Heart left ventricle (tissue), 16 donors: ENCODE results near the gene CXCL17. TPM values are rescaled to one million over a fixed set of nuclear protein-coding genes. Genes with fewer than 3 reads are reported as not detected.

ENCODE experiments used
- ATAC-seq, 4 donors: fragments of 200-7000 bp; cut with Tn5 transposase; one replicate each; pipeline ENCODE4 v1.9.1; 2020 to 2022; ENCODE audit warnings: moderate library complexity in 4 of 4, mild to moderate bottlenecking in 3 of 4, moderate number of reproducible peaks in 1 of 4
- DNase-seq, 5 donors: peaks; one replicate each; pipeline ENCODE4 v3.0.0-alpha.2; 2020
- H3K27ac ChIP-seq, 12 donors: fragments of 200-600 bp; sonication (generic) in 4 of 12; one replicate each; pipeline versions ENCODE4 v1.5.0 to v1.8.0; 2016 to 2022; ENCODE audit warnings: mild to moderate bottlenecking in 2 of 12
- H3K27me3 ChIP-seq, 9 donors: fragments of 200-600 bp; sonication (generic) in 2 of 9; one replicate each; pipeline versions ENCODE4 v1.5.1 to v1.8.0; 2016 to 2022; ENCODE audit warnings: mild to moderate bottlenecking in 3 of 9
- H3K36me3 ChIP-seq, 9 donors: fragments of 200-600 bp; sonication (generic) in 2 of 9; one replicate each; pipeline versions ENCODE4 v1.5.0 to v1.8.0; 2018 to 2022; ENCODE audit warnings: mild to moderate bottlenecking in 2 of 9
- H3K4me1 ChIP-seq, 12 donors: fragments of 200-600 bp; sonication (generic) in 4 of 12; one replicate each; pipeline versions ENCODE4 v1.5.0 to v1.8.0; 2016 to 2022; ENCODE audit warnings: mild to moderate bottlenecking in 3 of 12
- H3K4me3 ChIP-seq, 12 donors: fragments of 200-600 bp; sonication (generic) in 4 of 12; one replicate each; pipeline versions ENCODE4 v1.5.0 to v1.8.0; 2017 to 2022; ENCODE audit warnings: mild to moderate bottlenecking in 9 of 12, moderate library complexity in 4 of 12
- H3K9me3 ChIP-seq, 12 donors: fragments of 200-600 bp; sonication (generic) in 4 of 12; one replicate each; pipeline versions ENCODE4 v1.5.0 to v1.8.0; 2016 to 2022; ENCODE audit warnings: mild to moderate bottlenecking in 1 of 12
- POLR2A ChIP-seq, 2 donors: fragments of 450-650 bp; IDR thresholded peaks; one replicate each; pipeline ENCODE4 v1.6.1; 2017; ENCODE audit warnings: antibody characterized with exemption in 2 of 2, mild to moderate bottlenecking in 2 of 2, moderate library complexity in 2 of 2
- WGBS, 4 donors: extraction: QIAGEN DNeasy Blood & Tissue Kit in 2 of 4; methylation state at CpG; one replicate each; pipeline versions ENCODE4 v1.1.5 to v1.1.7; 2013 to 2018; 5-methylcytosine and 5-hydroxymethylcytosine counted together
- intact Hi-C, 10 donors: fragments of 100-400 bp; cut with DNase I; formaldehyde crosslinking; loops; one replicate each; pipeline versions ENCODE4 v1.11.1 to v1.14.2; 2022
- polyA plus RNA-seq, 2 donors: library from polyadenylated mRNA; stranded (reverse); fragments of 200-250 nt; gene quantifications; one replicate each; pipeline ENCODE4 v1.2.3, GENCODE V29; 2013
- total RNA-seq, 9 donors: library from RNA; depleted of rRNA in 2 of 9; stranded (reverse); fragments of >200 nt in 2 of 9; fragmentation: NEBNext Ultra II Directional in 3 of 9; extraction: Animal tissue kit (Norgen Biotek cat#: 25700) in 3 of 9; gene quantifications; one replicate each; pipeline versions ENCODE4 v1.1.0 to v1.2.4, GENCODE V29; 2016 to 2023
- TF ChIP-seq, protein P1 (sequence below), 12 donors: fragments of 200-600 bp; sonication (generic) in 4 of 12; IDR thresholded peaks; one replicate each; pipeline versions ENCODE4 v1.5.0 to v1.8.0; 2018 to 2022; ENCODE audit warnings: antibody characterized with exemption in 12 of 12, mild to moderate bottlenecking in 5 of 12
- donor health status: ischemic (EF 13 %, LVEDD 7.1; RV severe dilation, severe dysfunction).
- donor health status: healthy with polysubstance abuse.
- donor health status: DM: no; HTN: yes; CAD: no.
- donor health status: DM: no; HTN: no; CAD: no.
- donor health status: ischemic (EF 25% LVEDD 6.9; RV normal size, moderate dysfunction).
- donor health status: ischemic (EF 25% LVEDD 5.7; RV mildly dilated, moderate dysfunction).
- donor health status: healthy.
- donor health status: DM: yes; HTN: yes; CAD: no.
- donor health status: ischemic (EF 35%, LVEDD 5.7; RV mildly dilated, moderate dysfunction).
- donor health status: nonischemic (EF 11% LVEDD 7.7; RV severe dilation, severe dysfunction).
- donor health status: DM: yes; HTN: yes; CAD: no.
- donor health status: PGD.
- donor health status: ischemic (EF 29% LVEDD 5.4; RV normal size, mild dysfunction).
- donor health status: nonischemic (EF 23%, LVEDD 6.1; RV moderate dilation, normal function).

CXCL17 gene
- total and polyA plus RNA-seq, 11 donors = not detected

DNA sequence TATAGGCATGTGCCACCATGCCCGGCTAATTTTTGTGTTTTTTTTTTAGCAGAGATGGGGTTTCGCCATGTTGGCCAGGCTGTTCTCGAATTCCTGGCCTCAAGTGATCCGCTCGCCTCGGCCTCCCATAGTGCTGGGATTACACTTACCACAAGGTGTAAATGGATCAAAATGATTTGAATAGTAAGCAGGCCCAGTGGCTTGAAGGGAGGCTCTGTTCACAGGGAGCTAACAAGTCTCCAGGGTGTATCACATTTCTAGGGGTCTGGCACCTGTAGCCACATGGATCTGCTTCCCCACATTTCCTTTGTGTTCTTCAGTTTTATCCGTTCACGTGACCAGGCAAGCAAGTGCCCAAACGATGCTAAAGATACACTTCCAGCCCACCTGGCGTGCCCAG lies 39.2 kb downstream of the CXCL17 start:
- TF ChIP-seq, protein P1, sequence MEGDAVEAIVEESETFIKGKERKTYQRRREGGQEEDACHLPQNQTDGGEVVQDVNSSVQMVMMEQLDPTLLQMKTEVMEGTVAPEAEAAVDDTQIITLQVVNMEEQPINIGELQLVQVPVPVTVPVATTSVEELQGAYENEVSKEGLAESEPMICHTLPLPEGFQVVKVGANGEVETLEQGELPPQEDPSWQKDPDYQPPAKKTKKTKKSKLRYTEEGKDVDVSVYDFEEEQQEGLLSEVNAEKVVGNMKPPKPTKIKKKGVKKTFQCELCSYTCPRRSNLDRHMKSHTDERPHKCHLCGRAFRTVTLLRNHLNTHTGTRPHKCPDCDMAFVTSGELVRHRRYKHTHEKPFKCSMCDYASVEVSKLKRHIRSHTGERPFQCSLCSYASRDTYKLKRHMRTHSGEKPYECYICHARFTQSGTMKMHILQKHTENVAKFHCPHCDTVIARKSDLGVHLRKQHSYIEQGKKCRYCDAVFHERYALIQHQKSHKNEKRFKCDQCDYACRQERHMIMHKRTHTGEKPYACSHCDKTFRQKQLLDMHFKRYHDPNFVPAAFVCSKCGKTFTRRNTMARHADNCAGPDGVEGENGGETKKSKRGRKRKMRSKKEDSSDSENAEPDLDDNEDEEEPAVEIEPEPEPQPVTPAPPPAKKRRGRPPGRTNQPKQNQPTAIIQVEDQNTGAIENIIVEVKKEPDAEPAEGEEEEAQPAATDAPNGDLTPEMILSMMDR (IDR thresholded peaks at IDR 0.05) = no peak
- TF ChIP-seq POLR2A (IDR thresholded peaks at IDR 0.05) = no peak
- Histone ChIP-seq H3K36me3 (peaks cover 0 to 38% (median 18%) of the 10 kb centered on the region in 9 donors), H3K4me1 (peaks cover 0 to 25% (median 10%) of the 10 kb centered on the region in 12 donors), H3K4me3 (no peak overlapping the region), H3K9me3 (no peaks in the 10 kb centered on the region), H3K27ac (no peak overlapping the region), H3K27me3 (no peaks in the 10 kb centered on the region)
- WGBS, 4 donors = 95 to 97% (median 97%) methylated on average over 10 of the region's 10 CpGs
- ATAC-seq (no peak), DNase-seq (no peak)
- intact Hi-C loops = loop anchor here in 1 of 10 donors (5.0 kb wide), 1 partner anchor 76 kb away; the partner anchor contains the start of gene MEGF8

DNA sequence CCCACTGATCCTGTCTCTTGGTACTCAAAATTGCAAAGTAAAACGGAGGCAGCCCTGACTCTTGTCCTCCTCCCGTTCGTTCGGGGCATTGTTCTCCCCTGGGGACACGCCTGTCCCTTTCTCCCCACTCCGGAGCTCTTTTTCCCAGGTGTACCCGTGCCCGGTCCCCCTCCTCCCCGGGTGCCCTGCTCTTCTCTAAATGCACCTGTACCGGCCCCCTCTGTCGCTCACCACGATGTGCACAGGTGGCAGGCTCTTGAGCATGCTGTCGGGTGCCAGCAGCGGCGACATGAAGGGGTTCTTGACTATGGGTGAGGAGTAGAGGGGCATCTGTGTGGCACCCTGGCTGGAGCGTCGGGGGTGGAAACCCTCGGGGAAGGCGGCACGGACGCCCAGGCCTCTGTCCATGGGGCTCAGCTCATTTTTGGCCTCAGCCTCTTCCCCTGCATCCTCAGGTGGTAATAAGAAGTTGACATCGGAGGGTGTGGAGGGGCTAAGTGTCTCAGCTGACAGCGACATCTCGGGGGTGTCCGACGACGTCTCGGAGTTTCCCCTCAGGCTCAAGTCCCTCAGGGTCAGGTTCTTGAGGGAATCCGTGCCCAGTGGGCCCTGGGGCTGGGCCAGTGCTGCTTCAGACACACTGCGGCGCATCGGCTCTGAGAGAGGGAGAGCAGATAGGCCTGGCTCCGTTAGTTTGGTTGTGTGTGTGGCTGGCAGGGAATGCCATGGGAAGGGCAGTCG lies 40.2 kb downstream of the CXCL17 start:
- peak overlapping the region in 9 of 12 donors; percentile 7 to 81 (median 70) for H3K27ac ChIP-seq
- TF ChIP-seq, protein P1 (IDR thresholded peaks at IDR 0.05) = no peak
- no peak for TF ChIP-seq POLR2A (IDR thresholded peaks at IDR 0.05)
- intact Hi-C loops = loop anchor here in 1 of 10 donors (5.0 kb wide), 1 partner anchor 75 kb away; the partner anchor contains the start of gene MEGF8
- no peaks in the 10 kb centered on the region for H3K27me3 ChIP-seq
- H3K4me1 ChIP-seq = peaks cover 3 to 29% (median 15%) of the 10 kb centered on the region in 12 donors
- DNase-seq (no peak), ATAC-seq (peak in 1 of 4 donors; percentile 1)
- H3K36me3 ChIP-seq = peaks cover 0 to 30% (median 17%) of the 10 kb centered on the region in 9 donors
- H3K4me3 ChIP-seq = peak overlapping the region in 10 of 12 donors; percentile 55 to 87 (median 66)
- WGBS, 4 donors = 70 to 81% (median 73%) methylated on average over 33 to 34 of the region's 34 CpGs
- no peaks in the 10 kb centered on the region for H3K9me3 ChIP-seq

DNA sequence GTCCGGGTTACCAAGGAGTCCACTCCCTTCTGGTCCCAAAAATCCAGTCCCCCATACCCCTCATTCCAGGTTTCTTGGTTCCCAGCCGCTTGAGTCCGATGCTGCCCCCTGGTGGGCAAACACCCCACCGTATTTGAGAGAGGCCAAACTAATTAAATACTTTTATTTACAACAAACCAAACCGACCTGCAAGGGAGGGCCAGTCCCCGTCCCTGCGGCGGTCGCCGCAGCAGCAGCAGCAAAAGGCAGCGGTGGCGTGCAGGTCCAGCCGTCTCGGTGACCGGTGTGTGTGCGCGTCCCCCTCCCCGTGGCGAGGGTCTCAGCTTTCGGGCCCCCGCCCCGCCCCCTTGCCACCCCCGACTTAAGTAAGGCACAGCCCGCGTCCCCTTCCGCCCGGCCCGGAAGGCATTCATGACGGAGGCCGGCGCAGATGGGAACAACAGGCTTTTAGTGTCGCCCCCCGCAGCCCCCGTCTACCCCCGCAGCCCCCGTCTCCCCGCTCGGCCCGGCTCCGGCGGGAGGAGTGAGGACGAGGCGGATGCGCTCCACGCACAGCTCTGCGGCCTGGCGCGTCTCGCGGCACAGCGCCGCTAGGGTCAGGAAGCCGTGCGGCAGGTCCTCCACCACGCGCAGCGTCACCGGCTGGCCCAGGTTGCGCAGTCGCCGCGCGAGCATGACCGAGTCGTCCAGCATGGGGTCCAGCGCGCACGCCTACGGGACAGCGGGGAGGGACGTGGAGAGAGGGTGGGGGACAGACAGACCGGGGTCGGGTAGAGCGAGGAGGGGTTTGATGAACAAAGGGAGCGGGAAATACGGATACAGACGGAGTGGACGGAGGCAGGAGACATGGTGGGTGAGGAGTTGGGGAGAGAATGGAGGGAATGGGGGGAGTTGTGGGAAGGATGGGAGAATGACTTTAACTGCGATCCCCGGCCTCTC lies 41.1 kb downstream of the CXCL17 start:
- DNase-seq (peak; percentile 75 to 87 (median 81)), ATAC-seq (peak; percentile 11 to 66 (median 60))
- Histone ChIP-seq H3K27ac (peak overlapping the region; percentile 7 to 81 (median 69)), H3K36me3 (peaks cover 0 to 22% (median 16%) of the 10 kb centered on the region in 9 donors), H3K9me3 (no peaks in the 10 kb centered on the region), H3K4me1 (peaks cover 6 to 33% (median 16%) of the 10 kb centered on the region in 12 donors), H3K4me3 (peak overlapping the region; percentile 16 to 87 (median 64)), H3K27me3 (no peaks in the 10 kb centered on the region)
- intact Hi-C loops = loop anchor here in 1 of 10 donors (5.0 kb wide), 1 partner anchor 74 kb away; the partner anchor contains the start of gene MEGF8
- 2 to 5% (median 2%) methylated on average over 46 to 80 of the region's 80 CpGs for WGBS, 4 donors
- TF ChIP-seq, protein P1 (IDR thresholded peaks at IDR 0.05) = peak; percentile 70 to 89 (median 82)
- TF ChIP-seq POLR2A (IDR thresholded peaks at IDR 0.05) = no peak
